GM21723 (cell line): ENCODE measurements around the gene ANAPC2.
"Not testable (repeated sequence)": the region's sequence is repeated elsewhere in the genome, so short reads cannot be mapped to it uniquely, and the experiment has no call there.

Experiments
- ATAC-seq: cut with Tn5 transposase; IDR thresholded peaks from one replicate; pipeline ENCODE4 v1.9.1; 2021; ENCODE audit warnings: mild to moderate bottlenecking, moderate library complexity; ENCODE audit not compliant: unreplicated experiment

Gene ANAPC2

DNA sequence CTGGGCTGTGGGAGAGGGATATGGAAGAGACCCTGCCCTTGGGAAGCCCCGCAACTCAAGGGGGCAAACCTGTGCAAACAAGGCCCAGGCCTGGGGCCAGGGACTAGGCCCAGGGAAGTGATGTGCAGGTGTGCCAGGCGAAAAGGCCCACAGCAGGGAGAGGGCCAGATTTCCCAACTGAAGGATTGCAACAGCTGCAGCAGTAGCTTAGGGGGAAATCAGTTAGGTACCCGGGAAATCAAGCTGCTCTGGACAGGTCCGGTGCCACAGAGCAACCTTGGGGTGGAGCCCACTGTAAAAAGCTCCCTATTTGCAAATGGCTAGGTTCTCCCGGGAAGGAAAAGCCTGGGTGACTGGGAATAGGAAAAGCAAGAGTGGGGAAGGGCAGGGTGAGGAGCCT lies 39.0 kb downstream of the ANAPC2 start:
- ATAC-seq, result no peak

DNA sequence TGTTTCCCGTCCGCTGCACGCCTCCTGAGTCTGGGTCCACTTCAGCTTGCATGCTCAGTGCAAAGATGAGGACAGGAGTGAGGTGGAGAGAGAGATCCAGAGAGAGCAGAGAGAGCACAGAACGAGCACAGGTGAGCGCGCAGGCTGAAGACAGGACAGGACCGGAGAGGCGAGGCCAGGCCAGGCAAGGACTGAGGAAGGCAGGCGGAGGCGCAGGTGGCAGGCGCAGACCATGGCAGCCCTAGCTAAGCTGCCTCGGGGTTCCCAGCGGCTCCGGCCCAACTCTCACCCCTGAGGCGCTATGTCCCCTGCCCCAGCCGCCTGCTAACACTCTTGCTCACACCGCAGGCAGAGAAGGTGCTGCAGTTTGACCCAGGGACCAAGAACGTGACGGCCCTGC lies 39.7 kb downstream of the ANAPC2 start:
- no peak for ATAC-seq

DNA sequence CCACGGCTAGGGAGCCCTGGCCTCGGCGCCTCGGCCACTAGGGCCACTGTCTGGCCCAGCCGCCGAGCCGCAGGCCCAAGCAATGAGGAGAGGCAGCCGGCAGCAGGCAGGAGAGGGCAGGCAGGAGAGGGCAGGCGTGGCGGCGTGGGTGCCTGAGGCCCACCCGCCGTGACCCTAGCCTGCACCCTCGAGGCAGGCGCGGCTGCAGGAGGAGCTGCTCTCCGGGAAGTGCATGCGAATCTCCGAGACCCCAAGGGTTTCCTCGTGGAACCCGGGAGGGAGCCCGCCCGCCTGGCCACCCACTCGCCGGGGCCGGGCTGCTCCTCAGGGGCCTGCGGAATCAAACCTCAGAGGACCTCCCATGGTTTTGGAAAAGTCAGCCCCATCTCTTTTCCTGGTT lies 40.1 kb downstream of the ANAPC2 start:
- no peak for ATAC-seq

DNA sequence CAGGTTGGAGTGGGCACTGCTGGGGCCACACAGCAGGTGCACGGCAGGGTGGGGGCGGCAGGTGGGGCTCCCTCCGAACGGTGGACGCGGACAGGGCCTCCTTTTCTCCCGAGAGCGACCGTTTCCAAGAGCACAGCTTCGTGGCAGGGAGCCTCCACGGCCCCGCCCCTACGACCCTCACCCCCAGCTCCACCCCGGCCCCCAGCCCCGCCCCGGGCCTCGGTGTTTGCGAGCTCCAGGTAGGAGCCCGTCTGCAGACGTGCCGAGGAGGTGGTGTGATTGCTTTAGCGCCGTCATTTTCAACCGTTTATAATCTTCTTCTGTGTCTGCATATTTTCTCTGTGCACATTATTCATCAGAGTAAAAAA lies 40.6 kb downstream of the ANAPC2 start:
- ATAC-seq, result no peak

DNA sequence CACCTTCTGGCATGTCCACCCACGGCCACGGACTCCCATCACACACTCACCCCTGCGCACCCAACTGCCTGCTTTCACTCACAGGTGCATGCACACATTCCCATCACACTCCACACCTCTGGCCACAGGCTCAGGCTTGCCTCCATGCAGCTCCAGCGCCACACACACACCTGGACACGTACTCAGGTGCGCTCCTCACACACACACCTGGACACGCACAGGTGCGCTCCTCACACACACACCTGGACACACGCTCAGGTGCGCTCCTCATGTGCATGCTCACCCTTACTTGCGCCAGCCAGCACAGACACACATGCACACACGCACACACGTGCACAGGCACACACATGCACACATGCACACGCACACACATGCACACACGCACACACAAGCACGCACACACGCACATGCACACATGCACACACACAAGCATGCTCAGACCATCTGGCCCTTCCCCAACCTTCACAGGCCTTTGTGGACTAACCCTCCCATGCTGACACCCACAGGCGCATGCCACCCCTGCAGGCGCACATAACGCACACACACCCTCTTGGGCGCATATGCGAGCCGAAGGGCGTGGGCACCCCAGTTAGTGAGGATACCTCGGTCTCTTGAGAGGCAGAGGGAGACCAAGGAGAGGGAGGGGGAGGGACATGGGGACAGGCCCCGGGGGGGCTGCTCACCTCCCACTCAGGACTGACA lies 41.1 kb downstream of the ANAPC2 start:
- no peak for ATAC-seq

DNA sequence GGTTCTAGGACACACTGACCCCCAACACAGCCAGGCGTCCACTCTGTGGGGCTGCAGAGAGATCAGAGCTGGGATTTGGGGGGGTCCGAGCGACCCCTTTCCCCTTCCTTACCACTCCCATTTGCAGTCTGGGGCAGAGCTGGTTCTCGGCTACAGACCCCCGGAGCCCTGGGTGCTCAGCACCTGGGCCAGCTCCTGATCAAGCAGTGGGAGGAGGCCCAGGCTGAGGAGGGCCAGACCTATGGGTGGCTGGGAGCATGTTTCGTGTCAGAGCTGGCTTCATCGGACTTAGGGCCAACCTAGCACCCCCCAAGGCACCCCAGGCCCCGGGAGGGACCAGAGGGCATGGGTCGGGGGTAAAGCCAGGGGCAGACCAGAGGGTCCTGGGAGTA lies 41.8 kb downstream of the ANAPC2 start:
- ATAC-seq, result no peak

DNA sequence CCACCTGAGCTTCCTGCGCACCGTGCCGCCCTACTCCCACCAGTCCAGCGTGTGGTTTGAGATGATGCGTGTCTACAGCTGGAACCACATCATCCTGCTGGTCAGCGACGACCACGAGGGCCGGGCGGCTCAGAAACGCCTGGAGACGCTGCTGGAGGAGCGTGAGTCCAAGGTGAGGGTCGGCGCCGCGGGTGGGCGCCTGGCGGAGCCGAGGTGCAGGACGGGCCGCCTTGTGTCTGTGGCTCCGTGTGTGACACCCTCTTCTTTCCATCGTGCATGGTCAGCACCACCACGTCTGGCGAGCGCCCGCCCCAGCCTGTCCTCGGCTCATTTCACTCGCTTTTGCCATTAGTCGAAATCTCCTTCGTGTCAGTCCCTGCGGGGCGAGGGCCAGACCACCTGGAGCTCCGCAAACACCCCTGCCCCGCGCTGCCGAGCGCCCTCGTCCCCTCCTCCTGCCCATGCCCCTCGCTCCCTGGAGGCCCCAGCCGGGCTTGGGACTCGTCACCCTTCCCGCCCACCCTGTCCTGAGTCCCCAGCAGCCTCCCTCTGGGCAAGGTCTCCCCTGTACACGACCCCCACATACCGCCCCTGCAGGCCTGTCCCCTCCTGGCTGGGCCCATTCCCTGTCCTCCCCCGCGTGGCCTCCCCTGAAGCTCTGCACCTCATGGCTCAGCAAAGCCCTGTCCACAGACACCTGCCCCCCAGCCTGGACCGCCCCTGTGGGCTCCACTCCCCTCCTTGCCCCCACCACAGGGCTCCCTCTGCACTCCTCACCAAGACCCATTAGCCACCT lies 42.4 kb downstream of the ANAPC2 start:
- no peak for ATAC-seq

DNA sequence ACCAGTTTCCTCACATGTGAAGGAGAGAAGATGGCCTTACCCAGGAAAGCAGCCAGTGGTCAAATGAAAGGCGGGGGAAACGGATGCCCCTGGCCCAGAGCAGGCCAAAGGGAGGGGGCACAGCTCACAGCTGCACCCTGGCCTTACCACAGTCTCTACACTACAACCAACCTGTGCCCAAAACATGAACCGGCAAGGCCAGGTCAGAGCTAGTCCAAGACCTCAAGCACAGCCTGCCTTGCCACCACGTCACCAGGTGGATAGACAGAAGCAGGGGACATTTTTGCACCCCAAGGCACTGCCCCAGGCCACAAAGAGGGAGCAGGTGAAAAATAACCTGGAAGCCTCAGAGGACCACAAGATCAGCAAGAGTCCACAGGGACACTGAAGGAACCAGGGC lies 44.9 kb downstream of the ANAPC2 start:
- ATAC-seq, result no peak

DNA sequence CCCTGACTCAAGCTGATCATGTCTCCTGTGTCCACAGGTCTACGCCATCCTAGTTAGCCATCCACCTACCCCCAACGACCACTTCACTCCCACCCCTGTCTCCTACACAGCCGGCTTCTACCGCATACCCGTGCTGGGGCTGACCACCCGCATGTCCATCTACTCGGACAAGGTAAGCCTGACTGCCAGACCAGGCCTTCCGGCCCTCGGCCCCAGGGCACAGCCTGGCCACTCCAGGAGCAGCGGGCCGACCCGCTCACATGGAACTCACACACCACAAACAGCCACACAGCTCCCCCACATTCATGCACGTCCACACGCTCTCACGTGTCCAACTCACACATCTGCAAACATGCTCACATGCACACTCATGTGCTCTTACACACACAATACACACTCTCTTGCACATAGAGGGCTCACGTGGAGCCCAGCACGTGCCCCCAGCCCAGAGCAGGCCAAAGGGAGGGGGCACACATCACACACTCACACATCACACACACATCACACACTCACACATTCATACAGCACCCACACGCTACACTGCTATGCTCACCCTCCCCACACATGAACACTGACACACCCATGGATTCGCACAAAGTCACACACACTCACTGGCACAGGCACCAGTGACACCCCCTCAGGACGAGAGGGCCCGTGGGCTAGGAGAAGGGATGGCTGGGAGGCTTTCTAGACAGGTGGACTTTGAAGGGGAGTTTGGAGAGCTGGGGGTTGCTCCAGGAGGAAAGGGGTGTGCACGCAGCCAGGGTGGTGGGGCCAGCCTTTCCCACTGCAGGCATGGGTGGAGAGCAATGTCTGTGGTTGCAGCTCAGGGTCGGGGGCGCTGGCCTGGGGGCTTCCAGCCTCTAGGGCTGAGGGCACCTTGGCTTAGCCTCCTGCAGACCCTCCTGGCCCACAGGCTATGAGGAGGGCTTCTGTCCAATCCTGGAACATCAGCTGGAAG lies 46.1 kb downstream of the ANAPC2 start:
- ATAC-seq, result no peak

DNA sequence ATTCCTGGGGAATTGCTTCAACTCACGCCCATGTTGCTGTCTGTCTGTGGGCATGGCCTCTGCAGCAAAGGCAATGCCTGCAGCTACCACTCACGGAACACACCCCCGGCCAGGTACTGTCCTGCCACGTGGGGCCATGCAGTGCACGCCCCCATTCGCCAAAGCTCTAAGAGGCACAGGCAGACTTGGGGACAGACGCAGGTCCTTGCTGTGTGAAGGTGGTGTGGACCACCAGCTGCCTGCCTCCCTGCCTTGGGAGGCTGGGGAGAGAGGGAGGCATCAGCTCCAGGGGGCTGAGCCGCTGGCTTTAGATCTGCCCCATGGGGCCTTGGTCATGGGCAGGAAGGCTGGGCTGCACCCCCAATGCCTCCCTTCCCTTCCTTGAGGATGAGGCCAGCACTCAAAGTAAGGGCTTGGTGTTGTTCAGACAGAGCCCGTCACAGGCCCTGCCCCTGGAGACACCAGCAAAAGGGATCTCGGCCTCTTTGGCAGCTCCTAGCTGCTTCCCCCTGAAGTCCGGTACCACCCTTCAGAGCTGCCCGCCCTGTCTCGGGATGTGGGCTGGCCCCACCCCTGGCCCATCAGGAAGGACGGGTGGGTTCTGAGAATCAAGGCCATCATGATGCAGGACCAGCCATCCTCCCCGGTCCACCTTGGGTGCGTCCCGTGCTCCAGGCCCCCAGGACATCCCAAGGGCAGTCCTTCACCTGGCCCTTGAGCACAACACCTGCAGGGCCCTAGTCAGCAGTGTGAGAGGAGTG lies 47.1 kb downstream of the ANAPC2 start:
- ATAC-seq, result no peak

DNA sequence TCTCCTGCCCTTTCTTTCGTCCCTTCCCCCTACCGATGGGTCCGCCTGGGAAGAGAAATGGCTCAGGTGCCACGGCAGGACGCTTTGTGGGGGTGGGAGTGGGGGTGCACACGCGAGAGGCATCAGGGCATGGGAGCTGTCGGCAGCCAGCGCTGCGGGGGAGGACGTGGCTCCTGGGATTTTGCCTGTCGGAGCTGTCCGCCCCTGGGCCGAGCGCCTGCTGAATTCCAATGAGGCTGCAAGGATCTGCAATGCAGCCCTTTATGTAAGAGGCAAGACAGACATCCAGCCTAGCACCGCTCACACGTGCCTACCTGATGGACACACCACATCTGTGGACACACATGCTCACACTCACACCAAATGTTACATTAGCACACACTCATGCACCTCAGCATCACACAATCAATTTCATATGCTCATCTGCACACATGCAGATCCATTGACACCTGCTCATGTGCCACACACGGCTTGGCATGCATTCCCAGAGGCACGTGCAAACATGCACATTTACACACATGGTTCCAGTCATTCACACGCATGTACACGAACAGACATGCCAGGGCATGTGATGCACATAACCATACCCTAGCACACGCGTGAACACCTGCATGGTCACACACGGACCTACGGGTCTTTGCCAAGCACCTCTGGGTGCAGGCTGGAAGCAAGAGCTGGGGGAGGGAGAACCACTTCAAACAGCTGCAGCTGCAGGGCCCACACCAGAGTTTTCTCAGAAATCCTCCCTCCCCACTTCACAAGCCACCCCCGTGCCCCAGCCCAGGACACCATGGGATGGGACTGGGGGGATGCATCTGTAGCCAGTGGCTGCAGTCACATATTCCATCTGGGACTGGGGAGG lies 48.0 kb downstream of the ANAPC2 start:
- ATAC-seq, result no peak

DNA sequence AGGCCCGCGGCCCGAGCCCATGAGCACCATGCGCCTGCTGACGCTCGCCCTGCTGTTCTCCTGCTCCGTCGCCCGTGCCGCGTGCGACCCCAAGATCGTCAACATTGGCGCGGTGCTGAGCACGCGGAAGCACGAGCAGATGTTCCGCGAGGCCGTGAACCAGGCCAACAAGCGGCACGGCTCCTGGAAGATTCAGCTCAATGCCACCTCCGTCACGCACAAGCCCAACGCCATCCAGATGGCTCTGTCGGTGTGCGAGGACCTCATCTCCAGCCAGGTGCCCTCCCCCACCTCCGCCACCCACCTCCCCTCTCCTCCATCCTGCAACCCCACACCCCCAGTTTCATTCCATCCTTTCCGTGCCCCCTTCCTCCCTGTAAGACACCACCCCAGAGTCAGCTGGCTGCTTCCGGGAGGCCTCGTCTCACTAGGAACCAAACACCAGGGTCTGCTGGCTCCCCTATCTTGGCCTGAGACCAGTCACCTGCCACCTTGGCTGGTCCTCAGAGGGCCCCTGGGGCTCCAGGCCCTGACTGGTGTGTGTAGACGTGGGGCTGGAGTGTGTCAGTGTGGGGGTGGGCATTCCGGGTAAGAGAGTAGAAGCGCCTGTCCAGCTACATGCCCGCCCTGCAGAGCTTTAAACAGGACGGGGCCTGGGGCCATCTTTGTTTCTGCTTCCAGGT lies 48.8 kb downstream of the ANAPC2 start:
- no peak for ATAC-seq

DNA sequence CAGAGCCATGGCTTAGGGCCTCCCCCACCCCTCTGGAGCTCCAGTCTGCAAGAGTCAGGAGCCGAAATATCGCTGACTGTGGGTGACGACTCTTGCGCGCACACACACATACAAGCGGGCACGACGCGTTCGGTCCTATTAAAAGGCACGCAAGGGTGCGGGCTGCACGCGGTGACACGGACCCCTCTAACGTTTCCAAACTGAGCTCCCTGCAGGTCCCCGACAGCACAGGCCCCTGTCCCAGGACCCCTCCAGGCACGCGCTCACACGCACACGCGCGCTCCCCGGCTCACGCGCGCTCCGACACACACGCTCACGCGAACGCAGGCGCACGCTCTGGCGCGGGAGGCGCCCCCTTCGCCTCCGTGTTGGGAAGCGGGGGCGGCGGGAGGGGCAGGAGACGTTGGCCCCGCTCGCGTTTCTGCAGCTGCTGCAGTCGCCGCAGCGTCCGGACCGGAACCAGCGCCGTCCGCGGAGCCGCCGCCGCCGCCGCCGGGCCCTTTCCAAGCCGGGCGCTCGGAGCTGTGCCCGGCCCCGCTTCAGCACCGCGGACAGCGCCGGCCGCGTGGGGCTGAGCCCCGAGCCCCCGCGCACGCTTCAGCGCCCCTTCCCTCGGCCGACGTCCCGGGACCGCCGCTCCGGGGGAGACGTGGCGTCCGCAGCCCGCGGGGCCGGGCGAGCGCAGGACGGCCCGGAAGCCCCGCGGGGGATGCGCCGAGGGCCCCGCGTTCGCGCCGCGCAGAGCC lies 49.5 kb downstream of the ANAPC2 start, which contains the start of gene GRIN1:
Gene GRIN1 (plus strand): TSS at position 433 of the 746 bp plus-strand sequence. CDS start 333 bp downstream, outside the sequence.
- no peak for ATAC-seq

DNA sequence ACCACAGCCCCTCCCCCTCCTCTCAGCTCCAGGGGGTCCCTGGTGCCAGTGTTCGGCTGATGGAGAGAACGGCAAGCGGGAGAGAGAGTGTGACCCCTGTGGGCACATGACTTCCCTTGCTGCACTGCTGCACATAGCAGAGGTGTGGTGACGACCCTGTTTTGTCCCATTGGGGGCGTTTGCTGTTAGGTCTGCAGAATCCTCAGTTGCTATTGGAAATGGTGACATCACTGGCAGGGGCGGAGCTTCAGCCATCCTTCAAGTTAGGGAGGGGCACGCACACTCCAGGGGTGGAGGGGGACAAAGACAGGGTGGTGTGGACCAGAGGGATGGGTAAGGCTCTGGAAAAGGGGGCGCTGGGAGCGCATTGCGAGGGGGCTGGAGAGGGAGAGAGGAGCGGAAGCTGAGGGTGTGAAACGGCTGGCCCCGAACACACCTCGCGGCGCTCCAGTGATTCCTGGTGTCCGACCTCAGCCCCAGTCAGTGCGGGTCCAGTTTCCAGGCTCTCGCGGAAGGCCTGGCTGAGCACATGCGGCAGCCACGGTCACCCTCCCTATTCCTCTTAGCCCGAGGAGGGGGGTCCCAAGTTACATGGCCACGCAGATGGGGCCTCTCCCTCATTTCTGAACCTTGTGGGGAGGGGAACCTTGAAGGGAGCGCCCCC lies 50.2 kb downstream of the ANAPC2 start:
- ATAC-seq, result no peak

DNA sequence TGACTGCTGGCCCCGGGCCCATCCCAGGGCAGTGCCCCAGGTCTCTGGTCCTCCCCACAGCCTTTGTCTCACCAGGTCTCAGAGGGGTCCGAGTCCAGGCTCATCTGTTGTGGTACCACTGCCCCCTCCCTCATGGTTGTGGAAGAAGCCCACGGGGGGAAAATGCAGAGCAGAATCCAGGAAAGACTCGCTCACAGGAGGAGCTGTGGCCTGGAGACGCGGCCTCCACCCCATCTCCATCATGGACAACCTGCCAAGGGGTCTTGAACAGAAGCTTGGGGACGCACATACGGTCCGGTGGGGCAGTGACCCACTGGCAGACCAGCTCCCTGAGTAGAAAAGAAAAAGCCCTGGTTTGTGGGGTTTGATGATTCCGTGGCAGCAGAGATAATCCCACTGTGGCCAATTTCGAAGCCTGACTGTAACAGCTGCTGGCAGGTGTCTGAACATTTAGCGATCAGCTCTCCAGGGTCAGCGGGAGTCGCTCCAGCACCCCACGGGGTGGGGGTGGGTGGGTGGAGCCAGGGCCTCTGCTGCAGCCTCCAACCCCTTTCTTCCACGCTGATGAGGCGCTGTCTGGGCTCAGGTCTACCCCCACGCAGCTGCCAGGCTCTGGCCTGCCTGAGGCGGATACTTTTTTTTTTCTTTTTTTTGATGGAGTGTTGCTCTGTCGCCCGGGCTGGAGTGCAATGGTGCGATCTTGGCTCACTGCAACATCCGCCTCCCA lies 51.3 kb downstream of the ANAPC2 start:
- ATAC-seq, result no peak

DNA sequence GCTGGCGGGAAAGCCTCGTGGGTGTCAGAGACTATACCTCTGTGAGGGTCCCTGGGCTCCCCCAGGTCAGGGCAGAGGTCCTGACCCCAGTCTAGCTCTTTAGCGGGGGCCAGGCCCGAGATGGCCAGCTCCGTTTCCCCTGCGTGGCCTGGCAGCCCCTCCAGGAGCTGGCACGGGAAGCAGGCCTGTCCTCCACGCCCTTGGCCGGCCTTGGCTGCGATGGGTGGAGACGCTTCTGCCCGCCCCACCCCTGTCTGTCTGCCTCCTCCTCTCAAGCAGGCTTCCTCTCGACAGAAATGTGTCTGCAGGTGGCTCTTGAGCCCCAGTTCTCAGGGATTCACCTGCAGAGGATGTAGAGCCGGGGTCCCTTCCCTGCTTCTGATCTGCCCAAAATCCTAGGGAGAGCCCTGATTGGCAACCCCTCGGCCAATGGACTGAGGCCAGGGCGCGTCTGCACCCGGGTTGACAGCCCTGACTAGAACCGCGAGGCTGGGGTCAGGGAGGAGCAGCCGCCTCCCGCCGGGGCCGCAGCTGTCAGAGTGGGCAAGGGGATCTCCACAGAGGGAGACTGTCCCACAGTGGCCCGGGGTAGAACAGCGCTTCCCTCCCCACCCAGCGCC lies 52.0 kb downstream of the ANAPC2 start:
- no peak for ATAC-seq

DNA sequence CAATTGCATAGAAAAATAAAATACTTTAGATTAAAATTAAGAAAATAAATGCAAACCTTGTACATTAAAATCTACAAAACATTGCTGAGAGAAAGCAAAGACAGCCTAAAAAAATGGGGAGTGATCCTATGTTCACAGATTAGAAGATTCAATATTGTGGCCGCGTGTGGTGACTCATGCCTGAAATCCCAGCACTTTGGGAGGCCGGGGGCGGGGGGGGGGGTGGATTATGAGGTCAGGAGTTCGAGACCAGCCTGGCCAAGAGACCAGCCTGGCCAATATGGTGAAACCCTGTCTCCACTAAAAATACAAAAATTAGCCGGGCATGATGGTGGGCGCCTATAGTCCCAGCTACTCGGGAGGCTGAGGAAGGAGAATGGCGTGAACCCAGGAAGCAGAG lies 53.2 kb downstream of the ANAPC2 start:
- ATAC-seq, result not testable (repeated sequence)
